ENCODE data around the gene AGFG2.

DNA sequence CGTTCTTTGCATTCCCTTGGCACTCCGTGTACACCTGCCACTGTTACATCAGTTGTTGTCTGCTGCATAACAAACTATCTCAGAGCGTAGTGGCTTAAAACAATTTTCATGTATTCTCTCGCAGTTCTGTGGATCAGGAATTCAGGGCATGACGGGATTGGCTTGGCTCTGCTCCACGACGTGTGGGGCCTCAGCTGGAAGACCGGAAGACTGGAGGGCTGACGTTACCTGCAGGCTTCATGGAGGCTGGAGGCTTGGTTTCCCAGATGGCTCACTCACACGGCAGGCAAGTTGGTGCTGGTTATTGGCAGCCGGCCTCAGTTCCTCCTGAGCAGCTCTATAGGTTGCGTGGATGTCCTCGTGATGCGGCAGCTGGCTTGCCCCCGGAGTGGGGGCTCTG is 29.8 kb upstream of the AGFG2 start:
- no peak for TF ChIP-seq CTCF (IDR thresholded peaks at IDR 0.05)
- TF ChIP-seq POLR2A (IDR thresholded peaks at IDR 0.05), result peak in 2 of 3 donors; percentile 56 to 70
